Endothelial cell of umbilical vein (primary cell): ENCODE data around the gene CDK5RAP2. TPM values are rescaled to one million over a fixed set of nuclear protein-coding genes. Genes with fewer than 3 reads are reported as not detected.

ENCODE experiments used
- BruUV-seq: library from RNA; stranded (reverse); fragments of 400-500 nt; replicated peaks from 2 replicates; lab custom pipeline; 2021; lab: Mats Ljungman, UMichigan
- CTCF ChIA-PET: fragments of 300-600, 350-600 bp; sonication (Branson Sonifier 250); formaldehyde crosslinking; loops from one replicate; lab custom pipeline; 2021; ENCODE audit warnings: antibody characterized with exemption, inconsistent platforms; lab: Charles Lee
- POLR2A ChIA-PET: fragments of 300-600, 350-600 bp; sonication (Branson Sonifier 250); formaldehyde crosslinking; loops from one replicate; lab custom pipeline; 2021; ENCODE audit warnings: antibody characterized with exemption, inconsistent platforms; lab: Charles Lee
- DNase-seq: peaks from one replicate; pipeline ENCODE4 v3.0.0-alpha.2; 2011; ENCODE audit warnings: low read depth, low spot score
- FAIRE-seq: peaks from 2 replicates; lab custom pipeline; 2011; peaks lifted over from hg19 to GRCh38; lab: Jason Lieb, UNC
- H2AFZ ChIP-seq: 2 replicates; pipeline ENCODE4 v1.6.0; 2012; ENCODE audit warnings: low read depth, low read length, control low read depth, inconsistent platforms
- H3K27ac ChIP-seq: 2 replicates; pipeline ENCODE4 v1.5.1; 2011; ENCODE audit warnings: low read depth, mild to moderate bottlenecking, control low read depth, low read length, moderate library complexity; ENCODE audit not compliant: insufficient read depth
- H3K27me3 ChIP-seq, 2 experiments: 2 replicates each; pipeline versions ENCODE4 v1.6.0 to v1.6.1; 2011; ENCODE audit warnings: low read length in 2 of 2, mixed read lengths in 1 of 2; ENCODE audit not compliant: control insufficient read depth in 2 of 2, insufficient read depth in 2 of 2
- H3K36me3 ChIP-seq, 2 experiments: 2 replicates in 1 of 2; 3 replicates in 1 of 2; pipeline ENCODE4 v1.5.1; 2011; ENCODE audit warnings: low read length in 2 of 2, mild to moderate bottlenecking in 1 of 2, moderate library complexity in 1 of 2; ENCODE audit not compliant: control insufficient read depth in 2 of 2, insufficient read depth in 2 of 2; ENCODE audit errors: extremely low read depth in 1 of 2
- H3K4me1 ChIP-seq: 3 replicates; pipeline ENCODE4 v1.5.1; 2011; ENCODE audit warnings: mild to moderate bottlenecking, low read length; ENCODE audit not compliant: control insufficient read depth, insufficient read depth; ENCODE audit errors: extremely low read depth
- H3K4me2 ChIP-seq: 2 replicates; pipeline ENCODE4 v1.6.1; 2011; ENCODE audit warnings: low read length, control low read depth, mixed read lengths; ENCODE audit not compliant: insufficient read depth
- H3K4me3 ChIP-seq, 3 experiments: fragments of 200-600 bp in 1 of 3; sonication (generic), shearing (Covaris generic) in 1 of 3; replicated peaks in 1 of 3; 2 replicates each; pipeline ENCODE4 v1.5.1; 2011 to 2016; ENCODE audit warnings: control low read depth in 3 of 3, low read length in 3 of 3, mild to moderate bottlenecking in 2 of 3, inconsistent platforms in 1 of 3, low read depth in 1 of 3, moderate library complexity in 1 of 3; ENCODE audit not compliant: insufficient read depth in 1 of 3
- H3K79me2 ChIP-seq: 2 replicates; pipeline ENCODE4 v1.6.0; 2012; ENCODE audit warnings: low read length, inconsistent platforms; ENCODE audit not compliant: control insufficient read depth, insufficient read depth
- H3K9ac ChIP-seq: replicated peaks from 2 replicates; pipeline ENCODE3; 2011; ENCODE audit warnings: low read length, control low read depth; ENCODE audit not compliant: insufficient read depth; ENCODE audit errors: extremely low read depth
- H3K9me1 ChIP-seq: replicated peaks from 3 replicates; pipeline ENCODE4 v1.6.0; 2011; ENCODE audit warnings: mild to moderate bottlenecking, low read length; ENCODE audit not compliant: control insufficient read depth, insufficient read depth; ENCODE audit errors: extremely low read depth
- H3K9me3 ChIP-seq: replicated peaks from 2 replicates; pipeline ENCODE4 v1.5.1; 2012; ENCODE audit warnings: low read length, inconsistent platforms; ENCODE audit not compliant: control insufficient read depth, insufficient read depth
- H4K20me1 ChIP-seq: replicated peaks from 2 replicates; pipeline ENCODE3; 2011; ENCODE audit warnings: mild to moderate bottlenecking, low read length; ENCODE audit not compliant: control insufficient read depth, insufficient read depth; ENCODE audit errors: extremely low read depth
- EZH2 ChIP-seq: IDR thresholded peaks from 2 replicates; pipeline ENCODE4 v1.6.1; 2012; ENCODE audit warnings: borderline replicate concordance, low read depth, mild to moderate bottlenecking, moderate library complexity, low read length, inconsistent platforms; ENCODE audit not compliant: severe bottlenecking
- FOS ChIP-seq: IDR thresholded peaks from 2 replicates; pipeline ENCODE4 v1.6.1; 2011; ENCODE audit warnings: mild to moderate bottlenecking, low read length, moderate library complexity, borderline replicate concordance; ENCODE audit not compliant: insufficient read depth
- JUN ChIP-seq: IDR thresholded peaks from 2 replicates; pipeline ENCODE4 v1.6.1; 2011; ENCODE audit warnings: borderline replicate concordance, low read depth; ENCODE audit not compliant: insufficient read length, insufficient read depth
- MAX ChIP-seq: IDR thresholded peaks from 2 replicates; pipeline ENCODE4 v1.6.1; 2011; ENCODE audit not compliant: insufficient read depth, insufficient read length
- MYC ChIP-seq: IDR thresholded peaks from one replicate; pipeline ENCODE4 v1.6.1; 2011; ENCODE audit warnings: mild to moderate bottlenecking, low read depth, low read length
- POLR2A ChIP-seq: IDR thresholded peaks from 2 replicates; pipeline ENCODE4 v1.6.1; 2012; ENCODE audit warnings: low read depth, mild to moderate bottlenecking, control low read depth, low read length
- POLR2AphosphoS5 ChIP-seq: IDR thresholded peaks from 2 replicates; pipeline ENCODE4 v1.6.1; 2012; ENCODE audit warnings: low read depth, mild to moderate bottlenecking, control low read depth, low read length, moderate library complexity; ENCODE audit not compliant: insufficient read depth
- dilution Hi-C: fragments of 300-500 bp; cut with MboI; formaldehyde crosslinking; loops from one replicate; pipeline ENCODE4 v1.15.0; 2019; ENCODE audit warnings: low sequenced_read_pairs; ENCODE audit not compliant: extremely low pct_ligation_motif_present
- intact Hi-C: fragments of 100-400 bp; cut with micrococcal nuclease; formaldehyde crosslinking; loops from one replicate; pipeline ENCODE4 v1.10.0; 2022
- polyA plus RNA-seq, 4 experiments: library from polyadenylated mRNA; depleted of rRNA in 3 of 4; stranded (reverse) in 3 of 4; unstranded in 1 of 4; fragments of >200 nt; gene quantifications; 2 replicates each; pipeline versions ENCODE4 v1.2.1 to v1.2.3, GENCODE V29; 2011 to 2012; ENCODE audit warnings: missing spikeins in 1 of 4
- total RNA-seq: library from RNA; stranded (reverse); gene quantifications from 2 replicates; pipeline ENCODE4 v1.2.3, GENCODE V29; 2021
- TF ChIP-seq, protein P1 (sequence below), 2 donors: IDR thresholded peaks; 1 replicate in 1 of 2; 2 replicates in 1 of 2; pipeline ENCODE4 v1.5.1; 2011; ENCODE audit warnings: low read length in 2 of 2, mild to moderate bottlenecking in 2 of 2, moderate library complexity in 2 of 2, control low read depth in 1 of 2, inconsistent platforms in 1 of 2, low read depth in 1 of 2; ENCODE audit not compliant: insufficient read depth in 1 of 2; ENCODE audit errors: extremely low read depth in 1 of 2

CDK5RAP2 gene
- total and polyA plus RNA-seq, 2 donors (not counting 3 experiments of a cell fraction or from before 2014, with no cell fraction given): 17.5 to 56.7 TPM

- H3K27me3 ChIP-seq: no peaks in the 10 kb centered on the region
- intact Hi-C loops (no loop called here), dilution Hi-C loops (no loop called here)
- H3K4me1 ChIP-seq: no peaks in the 10 kb centered on the region
- no peaks in the 10 kb centered on the region for H4K20me1 ChIP-seq
- DNase-seq (no peak), FAIRE-seq (no peak)
- ChIA-PET POLR2A (no interaction called here), CTCF (interaction anchor here (1.0 kb wide), 1 partner anchor 10 kb away, joined by 3 read pairs; no protein-coding TSS in a partner anchor)
- no peaks in the 10 kb centered on the region for H3K79me2 ChIP-seq
- no peak overlapping the region for H3K27ac ChIP-seq
- no peak overlapping the region for H2AFZ ChIP-seq
- H3K4me3 ChIP-seq: no peak overlapping the region
- TF ChIP-seq POLR2AphosphoS5 (no peak), FOS (no peak), JUN (no peak), POLR2A (no peak), MYC (no peak), MAX (no peak), EZH2 (no peak)
- TF ChIP-seq, protein P1, sequence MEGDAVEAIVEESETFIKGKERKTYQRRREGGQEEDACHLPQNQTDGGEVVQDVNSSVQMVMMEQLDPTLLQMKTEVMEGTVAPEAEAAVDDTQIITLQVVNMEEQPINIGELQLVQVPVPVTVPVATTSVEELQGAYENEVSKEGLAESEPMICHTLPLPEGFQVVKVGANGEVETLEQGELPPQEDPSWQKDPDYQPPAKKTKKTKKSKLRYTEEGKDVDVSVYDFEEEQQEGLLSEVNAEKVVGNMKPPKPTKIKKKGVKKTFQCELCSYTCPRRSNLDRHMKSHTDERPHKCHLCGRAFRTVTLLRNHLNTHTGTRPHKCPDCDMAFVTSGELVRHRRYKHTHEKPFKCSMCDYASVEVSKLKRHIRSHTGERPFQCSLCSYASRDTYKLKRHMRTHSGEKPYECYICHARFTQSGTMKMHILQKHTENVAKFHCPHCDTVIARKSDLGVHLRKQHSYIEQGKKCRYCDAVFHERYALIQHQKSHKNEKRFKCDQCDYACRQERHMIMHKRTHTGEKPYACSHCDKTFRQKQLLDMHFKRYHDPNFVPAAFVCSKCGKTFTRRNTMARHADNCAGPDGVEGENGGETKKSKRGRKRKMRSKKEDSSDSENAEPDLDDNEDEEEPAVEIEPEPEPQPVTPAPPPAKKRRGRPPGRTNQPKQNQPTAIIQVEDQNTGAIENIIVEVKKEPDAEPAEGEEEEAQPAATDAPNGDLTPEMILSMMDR (IDR thresholded peaks at IDR 0.05; ENCODE audit: extremely low read depth in 1 of 2, insufficient read depth in 1 of 2, low read depth in 1 of 2, low read length in 2 of 2): no peak
- H3K9ac ChIP-seq: no peak overlapping the region
- no peaks in the 10 kb centered on the region for H3K9me1 ChIP-seq
- BruUV-seq: no TSS peak
- no peak overlapping the region for H3K4me2 ChIP-seq
- H3K36me3 ChIP-seq: peaks cover 0 to 4% of the 10 kb centered on the region in 2 experiments
- no peaks in the 10 kb centered on the region for H3K9me3 ChIP-seq
Observed at GRCh38 chr9:120609636-120610035, 29.7 kb upstream of the CDK5RAP2 start.
